Type B pancreatic cell (in vitro differentiated cells): ENCODE results near the gene NLGN3. TPM values are rescaled to one million over a fixed set of nuclear protein-coding genes. Genes with fewer than 3 reads are reported as not detected.
"Not testable (repeated sequence)": the region's sequence is repeated elsewhere in the genome, so short reads cannot be mapped to it uniquely, and the experiment has no call there.

Experiments
- DNase-seq: peaks from one replicate; pipeline ENCODE4 v3.0.0; 2021; ENCODE audit warnings: mixed read lengths; ENCODE audit not compliant: unreplicated experiment; ENCODE audit errors: extremely low spot score
- H3K27ac Mint-ChIP-seq: 2 replicates; pipeline ENCODE4 v1.8.0; 2021; ENCODE audit warnings: mild to moderate bottlenecking, mixed read lengths
- H3K27me3 Mint-ChIP-seq: 2 replicates; pipeline ENCODE4 v1.8.0; 2021; ENCODE audit warnings: mixed read lengths
- H3K36me3 Mint-ChIP-seq: 2 replicates; pipeline ENCODE4 v1.8.0; 2021; ENCODE audit warnings: mixed read lengths
- H3K4me1 Mint-ChIP-seq: one replicate; pipeline ENCODE4 v1.8.0; 2021; ENCODE audit warnings: mixed read lengths; ENCODE audit not compliant: unreplicated experiment
- H3K4me3 Mint-ChIP-seq: 2 replicates; pipeline ENCODE4 v1.8.0; 2021; ENCODE audit warnings: mild to moderate bottlenecking, mixed read lengths
- H3K9me3 Mint-ChIP-seq: 2 replicates; pipeline ENCODE4 v1.8.0; 2021; ENCODE audit warnings: mixed read lengths
- total RNA-seq: library from RNA; stranded (reverse); gene quantifications from 2 replicates; pipeline ENCODE4 v1.2.1, GENCODE V29; 2021; ENCODE audit warnings: low replicate concordance
- TF ChIP-seq, protein P1 (sequence below): fragments of 200-600 bp; sonication (generic); conservative IDR thresholded peaks from 2 replicates; pipeline ENCODE4 v1.5.0; 2021; ENCODE audit warnings: antibody characterized with exemption, mild to moderate bottlenecking

NLGN3 gene
- total RNA-seq, 1 donor from 2014 or later: 17.9 TPM

DNA sequence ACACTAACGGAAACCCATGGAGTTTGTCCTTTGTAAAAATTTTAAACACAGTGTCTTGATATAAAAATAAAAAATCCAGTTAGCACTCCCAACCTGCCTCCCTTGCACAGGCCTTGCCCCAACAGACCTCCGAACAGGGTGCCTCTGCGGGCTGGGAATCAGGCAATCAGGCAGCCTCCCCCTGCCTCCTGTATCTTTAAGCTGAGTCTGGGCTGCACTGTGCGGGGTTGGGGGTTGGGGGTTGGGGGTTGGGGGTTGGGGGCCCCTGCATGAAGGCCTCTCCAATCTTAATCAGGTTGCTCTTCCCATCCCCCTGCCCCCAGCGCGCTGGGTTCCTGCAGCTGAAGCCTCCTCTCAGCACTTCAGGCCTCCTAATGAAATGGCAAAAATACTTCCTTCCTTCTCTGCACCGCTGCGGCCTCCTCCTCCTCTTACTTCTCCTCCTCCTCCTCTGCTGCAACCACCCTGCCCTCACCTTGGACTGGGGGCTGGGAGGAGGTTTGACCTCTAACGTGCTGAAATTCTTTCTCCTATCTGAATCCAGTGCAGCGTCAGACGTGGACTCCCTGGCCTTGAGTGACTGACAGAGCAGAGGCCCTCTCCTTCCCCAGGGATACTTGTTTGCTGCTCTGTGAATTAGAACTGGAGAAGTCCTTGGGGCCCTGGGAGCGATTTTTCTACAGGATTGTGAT is 26.6 kb downstream of the NLGN3 start:
- Mint-ChIP-seq H3K9me3 (no peaks in the 10 kb centered on the region), H3K4me1 (peaks cover 6% of the 10 kb centered on the region), H3K36me3 (no peaks in the 10 kb centered on the region), H3K27ac (peak overlapping the region; percentile 40), H3K4me3 (no peak overlapping the region), H3K27me3 (no peaks in the 10 kb centered on the region)
- TF ChIP-seq, protein P1, sequence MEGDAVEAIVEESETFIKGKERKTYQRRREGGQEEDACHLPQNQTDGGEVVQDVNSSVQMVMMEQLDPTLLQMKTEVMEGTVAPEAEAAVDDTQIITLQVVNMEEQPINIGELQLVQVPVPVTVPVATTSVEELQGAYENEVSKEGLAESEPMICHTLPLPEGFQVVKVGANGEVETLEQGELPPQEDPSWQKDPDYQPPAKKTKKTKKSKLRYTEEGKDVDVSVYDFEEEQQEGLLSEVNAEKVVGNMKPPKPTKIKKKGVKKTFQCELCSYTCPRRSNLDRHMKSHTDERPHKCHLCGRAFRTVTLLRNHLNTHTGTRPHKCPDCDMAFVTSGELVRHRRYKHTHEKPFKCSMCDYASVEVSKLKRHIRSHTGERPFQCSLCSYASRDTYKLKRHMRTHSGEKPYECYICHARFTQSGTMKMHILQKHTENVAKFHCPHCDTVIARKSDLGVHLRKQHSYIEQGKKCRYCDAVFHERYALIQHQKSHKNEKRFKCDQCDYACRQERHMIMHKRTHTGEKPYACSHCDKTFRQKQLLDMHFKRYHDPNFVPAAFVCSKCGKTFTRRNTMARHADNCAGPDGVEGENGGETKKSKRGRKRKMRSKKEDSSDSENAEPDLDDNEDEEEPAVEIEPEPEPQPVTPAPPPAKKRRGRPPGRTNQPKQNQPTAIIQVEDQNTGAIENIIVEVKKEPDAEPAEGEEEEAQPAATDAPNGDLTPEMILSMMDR: no peak
- no peak for DNase-seq

DNA sequence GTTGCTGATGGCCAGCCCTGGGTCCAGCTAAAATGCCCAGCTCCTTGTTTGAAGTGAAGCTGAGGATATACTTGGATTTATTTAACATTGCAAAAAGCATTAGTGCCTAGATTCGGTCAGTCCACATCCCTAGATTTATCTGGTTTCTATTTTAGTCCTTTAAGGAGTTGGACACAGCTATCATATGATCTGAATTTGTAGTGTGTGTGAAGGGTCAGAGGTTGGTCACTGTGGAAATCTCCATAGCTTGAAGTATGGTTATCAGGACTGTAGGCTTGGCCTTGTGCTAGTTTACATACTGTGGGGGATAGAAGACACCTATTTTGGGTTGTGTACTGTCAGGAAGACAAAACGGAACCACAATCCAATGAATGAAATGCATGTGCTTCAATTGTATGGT is 28.8 kb downstream of the NLGN3 start:
- no peak for DNase-seq
- no peaks in the 10 kb centered on the region for H3K9me3 Mint-ChIP-seq
- H3K27ac Mint-ChIP-seq: no peak overlapping the region
- peaks cover 6% of the 10 kb centered on the region for H3K4me1 Mint-ChIP-seq
- H3K4me3 Mint-ChIP-seq: no peak overlapping the region
- TF ChIP-seq, protein P1: no peak
- no peaks in the 10 kb centered on the region for H3K36me3 Mint-ChIP-seq
- H3K27me3 Mint-ChIP-seq: no peaks in the 10 kb centered on the region

DNA sequence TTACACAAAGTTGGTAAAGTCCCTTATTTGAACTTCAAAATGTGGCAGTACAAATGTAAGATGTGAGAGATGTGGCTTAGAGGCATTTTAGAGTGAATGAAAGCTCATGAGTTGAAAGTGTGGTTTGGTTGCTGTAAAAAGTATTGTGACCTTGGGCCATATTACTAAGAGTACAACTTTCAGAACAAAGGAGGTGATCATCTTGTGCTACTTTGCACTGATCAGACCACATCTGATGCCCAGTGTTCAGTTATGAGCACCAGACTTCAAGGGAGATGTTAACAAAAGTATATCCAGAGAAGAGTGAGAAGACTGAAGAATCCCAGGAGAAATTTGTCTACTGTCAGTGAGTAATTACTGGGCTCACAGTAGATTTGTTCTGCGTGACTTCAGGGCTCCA is 30.2 kb downstream of the NLGN3 start:
- H3K36me3 Mint-ChIP-seq: no peaks in the 10 kb centered on the region
- no peaks in the 10 kb centered on the region for H3K9me3 Mint-ChIP-seq
- peaks cover 6% of the 10 kb centered on the region for H3K4me1 Mint-ChIP-seq
- DNase-seq: no peak
- H3K27ac Mint-ChIP-seq: no peak overlapping the region
- TF ChIP-seq, protein P1: no peak
- no peak overlapping the region for H3K4me3 Mint-ChIP-seq
- H3K27me3 Mint-ChIP-seq: no peaks in the 10 kb centered on the region

DNA sequence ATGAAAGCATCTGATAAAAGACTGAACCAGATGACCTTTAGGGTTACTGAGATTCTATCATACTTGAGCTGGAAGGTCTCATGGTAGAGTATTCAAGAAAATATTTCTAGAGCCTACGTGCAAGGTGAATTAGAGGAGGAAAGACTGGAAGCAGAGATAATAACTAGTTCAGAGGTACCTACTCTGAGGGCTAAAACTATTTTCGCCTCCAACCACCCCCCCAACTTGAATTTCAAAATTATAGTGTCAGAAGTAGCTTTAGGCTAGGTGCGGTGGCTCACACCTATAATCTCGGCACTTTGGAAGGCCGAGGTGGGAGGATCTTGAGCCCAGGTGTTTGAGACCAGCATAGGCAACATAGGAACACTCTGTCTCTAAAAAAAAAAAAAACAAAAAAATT is 30.9 kb downstream of the NLGN3 start:
- H3K4me1 Mint-ChIP-seq: peaks cover 6% of the 10 kb centered on the region
- no peak overlapping the region for H3K27ac Mint-ChIP-seq
- H3K36me3 Mint-ChIP-seq: no peaks in the 10 kb centered on the region
- no peaks in the 10 kb centered on the region for H3K27me3 Mint-ChIP-seq
- no peaks in the 10 kb centered on the region for H3K9me3 Mint-ChIP-seq
- TF ChIP-seq, protein P1: no peak
- no peak for DNase-seq
- H3K4me3 Mint-ChIP-seq: no peak overlapping the region

DNA sequence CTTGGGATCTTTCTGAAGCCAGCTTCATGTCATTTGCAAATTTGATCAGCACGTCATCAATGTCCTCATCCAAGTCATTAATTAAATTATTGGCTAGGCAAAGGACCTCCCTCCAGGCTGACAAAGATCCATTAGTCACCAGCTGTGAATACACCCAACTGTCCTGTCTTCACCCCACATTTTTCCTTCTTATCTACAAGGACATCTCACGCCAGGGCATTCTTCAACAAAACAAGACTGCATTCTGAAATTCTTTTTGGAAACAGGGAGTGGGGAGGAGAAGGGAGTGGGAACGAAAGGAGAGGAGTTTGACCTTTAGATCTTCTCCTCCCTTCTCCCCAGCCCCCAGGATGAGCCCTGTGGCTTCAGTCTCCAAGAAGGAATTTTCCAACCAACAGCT is 32.7 kb downstream of the NLGN3 start:
- no peak for DNase-seq
- H3K9me3 Mint-ChIP-seq: no peaks in the 10 kb centered on the region
- TF ChIP-seq, protein P1: no peak
- peaks cover 8% of the 10 kb centered on the region for H3K4me1 Mint-ChIP-seq
- no peaks in the 10 kb centered on the region for H3K36me3 Mint-ChIP-seq
- H3K27ac Mint-ChIP-seq: no peak overlapping the region
- H3K27me3 Mint-ChIP-seq: no peaks in the 10 kb centered on the region
- no peak overlapping the region for H3K4me3 Mint-ChIP-seq

DNA sequence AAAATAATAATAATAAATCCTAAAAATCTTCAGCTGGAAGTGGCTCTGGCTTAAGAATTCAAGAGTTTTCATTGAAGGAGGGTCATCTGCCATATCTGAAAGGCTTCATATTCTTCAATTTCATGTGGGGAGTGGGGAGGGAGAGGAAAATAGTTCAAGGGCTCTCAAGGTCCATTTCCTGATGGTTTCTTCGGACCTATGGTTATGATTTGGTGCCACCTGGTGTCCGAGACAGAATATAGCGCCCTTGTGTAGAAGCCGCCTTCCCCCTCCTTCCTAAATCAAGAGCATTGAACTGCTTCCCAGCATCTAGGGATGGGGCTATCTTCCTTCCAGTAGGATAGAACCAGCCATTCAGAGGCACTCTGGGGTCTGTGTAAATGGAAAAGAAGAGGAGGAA is 34.3 kb downstream of the NLGN3 start:
- H3K36me3 Mint-ChIP-seq: no peaks in the 10 kb centered on the region
- TF ChIP-seq, protein P1: peak; percentile 78
- no peak for DNase-seq
- H3K4me1 Mint-ChIP-seq: peaks cover 18% of the 10 kb centered on the region
- peak overlapping the region; percentile 39 for H3K27ac Mint-ChIP-seq
- H3K9me3 Mint-ChIP-seq: no peaks in the 10 kb centered on the region
- no peaks in the 10 kb centered on the region for H3K27me3 Mint-ChIP-seq
- no peak overlapping the region for H3K4me3 Mint-ChIP-seq

DNA sequence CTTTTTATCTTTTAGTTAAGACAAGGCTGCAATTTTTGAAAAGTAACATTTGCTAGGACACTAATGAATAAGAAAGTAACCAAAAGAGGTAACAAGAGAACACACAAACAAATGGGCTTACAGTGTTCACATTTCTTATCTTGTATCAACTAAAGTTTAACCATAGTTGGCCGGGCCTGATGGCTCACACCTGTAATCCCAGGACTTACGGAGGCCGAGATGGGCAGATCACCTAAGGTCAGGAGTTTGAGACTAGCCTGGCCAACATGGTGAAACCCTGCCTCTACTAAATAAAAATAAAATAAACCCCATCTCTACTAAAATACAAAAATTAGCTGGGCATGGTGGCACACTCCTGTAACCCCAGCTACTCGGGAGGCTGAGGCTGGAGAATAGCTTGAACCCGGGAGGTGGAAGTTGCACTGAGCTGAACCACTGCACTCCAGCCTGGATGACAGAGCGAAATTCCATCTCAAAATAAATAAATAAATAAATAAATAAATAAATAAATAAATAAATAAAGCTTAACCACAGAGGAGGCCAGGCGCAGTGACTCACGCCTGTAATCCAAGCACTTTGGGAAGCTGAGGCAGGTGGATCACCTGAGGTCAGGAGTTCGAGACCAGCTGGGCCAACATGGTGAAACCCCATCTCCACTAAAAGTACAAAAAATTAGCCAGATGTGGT is 36.1 kb downstream of the NLGN3 start:
- DNase-seq, H3K27me3 Mint-ChIP-seq, H3K9me3 Mint-ChIP-seq, H3K4me3 Mint-ChIP-seq, H3K36me3 Mint-ChIP-seq: not testable (repeated sequence)
- Mint-ChIP-seq H3K27ac (peak overlapping the region; percentile 26), H3K4me1 (peaks cover 20% of the 10 kb centered on the region)
